ENCODE measurements around the gene DEXI.
"Not testable (repeated sequence)": the region's sequence is repeated elsewhere in the genome, so short reads cannot be mapped to it uniquely, and the experiment has no call there.

Gene DEXI

DNA sequence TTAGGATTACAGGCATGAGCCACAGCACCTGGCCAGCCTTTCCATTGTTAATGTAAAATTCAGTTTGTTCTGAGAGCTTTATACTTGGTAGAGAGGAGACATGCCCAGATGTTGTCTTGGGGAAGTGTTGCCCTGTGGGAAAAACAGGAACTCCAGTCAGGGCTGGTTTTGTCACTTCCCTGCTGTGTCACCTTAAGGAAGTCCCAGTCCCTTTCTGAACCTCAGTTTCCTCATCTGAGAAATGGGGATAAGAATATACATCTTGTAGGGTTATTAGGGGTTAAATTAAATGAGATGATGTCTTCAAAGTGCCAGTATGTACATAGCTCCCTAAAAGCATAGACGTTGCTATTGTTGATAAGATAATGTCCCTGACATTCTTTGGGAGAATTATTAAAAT, 27.3 kb upstream of the DEXI start:
- in situ Hi-C loops (cut with HindIII; ENCODE audit: low sequenced_read_pairs), result no loop called here

DNA sequence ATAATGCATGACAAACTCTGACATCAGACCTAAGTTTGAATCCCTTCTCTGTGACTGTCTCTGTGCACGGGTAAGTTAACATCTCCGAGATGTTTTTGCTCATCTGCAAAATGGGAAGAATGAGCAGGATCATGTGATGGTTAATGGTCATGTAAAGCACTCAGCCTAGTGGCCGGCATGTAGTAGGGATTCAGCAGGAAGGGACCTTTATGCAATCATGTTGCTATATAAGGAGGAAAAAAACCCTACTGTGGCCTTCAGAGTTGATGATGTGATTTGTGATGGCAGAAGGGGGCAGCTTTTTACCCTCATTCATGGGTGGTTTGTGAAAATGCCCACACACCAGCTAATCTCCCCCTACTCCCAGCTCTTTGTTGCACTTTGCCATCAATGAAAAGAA, 26.2 kb upstream of the DEXI start:
- in situ Hi-C loops (cut with HindIII; ENCODE audit: low sequenced_read_pairs), result no loop called here

- in situ Hi-C loops (cut with HindIII; ENCODE audit: low sequenced_read_pairs), result no loop called here
Measured at GRCh38 chr16:10967986-10968385, 25.7 kb upstream of the DEXI start.

- in situ Hi-C loops (cut with HindIII; ENCODE audit: low sequenced_read_pairs), result not testable (repeated sequence)
Measured at GRCh38 chr16:10966559-10966958, 24.3 kb upstream of the DEXI start.

GRCh38 chr16:10966129-10966528, 23.9 kb upstream of the DEXI start:
- in situ Hi-C loops (cut with HindIII; ENCODE audit: low sequenced_read_pairs), result no loop called here

GRCh38 chr16:10965440-10966061, 23.3 kb upstream of the DEXI start:
- in situ Hi-C loops (cut with HindIII; ENCODE audit: low sequenced_read_pairs), result no loop called here

- in situ Hi-C loops (cut with HindIII; ENCODE audit: low sequenced_read_pairs), result no loop called here
Measured at GRCh38 chr16:10964891-10965326, 22.6 kb upstream of the DEXI start.

- in situ Hi-C loops (cut with HindIII; ENCODE audit: low sequenced_read_pairs), result no loop called here
Measured at GRCh38 chr16:10964039-10964890, 22.0 kb upstream of the DEXI start.

DNA sequence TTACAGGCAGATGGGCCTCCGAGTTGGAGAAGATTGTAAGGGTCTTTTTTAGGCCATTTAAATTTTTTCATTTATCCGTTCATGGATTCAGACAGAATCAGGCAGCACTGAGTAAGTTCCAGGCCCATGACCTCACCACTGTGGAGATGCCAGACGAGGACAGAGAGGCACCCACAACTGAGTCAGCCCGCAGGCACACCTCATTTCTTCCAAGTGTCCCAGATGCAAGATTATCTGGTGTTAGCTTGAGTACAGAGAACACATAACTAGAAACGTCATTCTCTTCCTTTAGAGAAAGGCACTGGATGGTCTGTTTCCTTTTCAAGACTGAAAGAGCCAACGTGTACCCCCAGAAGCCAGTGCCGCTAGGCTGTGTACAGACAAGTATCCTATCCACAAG, 19.0 kb upstream of the DEXI start:
- in situ Hi-C loops (cut with HindIII; ENCODE audit: low sequenced_read_pairs), result no loop called here

DNA sequence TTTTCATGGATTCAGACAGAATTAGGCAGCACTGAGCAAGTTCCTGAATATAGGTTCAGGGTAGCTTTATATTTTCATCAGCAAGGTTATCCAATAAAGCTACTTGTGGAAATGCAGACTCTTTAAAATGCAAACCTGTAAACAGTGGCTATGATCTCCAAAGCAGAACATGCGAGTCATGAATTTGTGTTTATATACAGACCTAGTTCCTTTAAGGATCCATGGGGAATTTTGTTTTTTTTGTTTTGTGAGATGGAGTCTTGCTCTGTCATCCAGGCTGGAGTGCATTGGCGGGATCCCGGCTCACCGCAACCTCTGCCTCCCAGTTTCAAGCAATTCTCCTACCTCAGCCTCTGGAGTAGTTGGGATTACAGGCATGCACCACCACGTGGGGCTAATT, 16.9 kb upstream of the DEXI start:
- in situ Hi-C loops (cut with HindIII; ENCODE audit: low sequenced_read_pairs), result no loop called here

- in situ Hi-C loops (cut with HindIII; ENCODE audit: low sequenced_read_pairs), result no loop called here
Measured at GRCh38 chr16:10957771-10958482, 15.7 kb upstream of the DEXI start.

GRCh38 chr16:10954903-10955302, 12.6 kb upstream of the DEXI start:
- in situ Hi-C loops (cut with HindIII; ENCODE audit: low sequenced_read_pairs), result loop anchor here (5.0 kb wide), 1 partner anchor 97 kb away; no protein-coding TSS in a partner anchor

DNA sequence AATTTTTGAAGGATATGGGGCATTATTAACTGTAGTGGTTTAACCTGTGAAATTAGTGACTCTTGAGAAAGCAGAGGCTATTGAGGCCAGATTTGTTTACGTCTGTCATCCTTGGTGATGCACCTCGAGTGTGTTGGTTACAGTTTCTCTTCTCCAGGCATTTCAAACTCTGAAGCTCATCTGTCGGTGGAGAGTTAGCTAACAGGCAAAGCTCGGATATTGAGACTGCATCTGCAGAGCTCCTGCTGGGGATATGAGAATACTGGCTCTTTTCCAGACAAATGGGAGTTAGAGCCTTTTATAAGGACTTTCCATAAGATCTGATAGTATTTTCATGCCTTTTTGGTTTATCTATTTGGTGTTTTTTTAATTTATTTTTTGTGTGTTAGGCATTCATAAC, 8.8 kb upstream of the DEXI start:
- in situ Hi-C loops (cut with HindIII; ENCODE audit: low sequenced_read_pairs), result loop anchor here (5.0 kb wide), 1 partner anchor 101 kb away; no protein-coding TSS in a partner anchor

DNA sequence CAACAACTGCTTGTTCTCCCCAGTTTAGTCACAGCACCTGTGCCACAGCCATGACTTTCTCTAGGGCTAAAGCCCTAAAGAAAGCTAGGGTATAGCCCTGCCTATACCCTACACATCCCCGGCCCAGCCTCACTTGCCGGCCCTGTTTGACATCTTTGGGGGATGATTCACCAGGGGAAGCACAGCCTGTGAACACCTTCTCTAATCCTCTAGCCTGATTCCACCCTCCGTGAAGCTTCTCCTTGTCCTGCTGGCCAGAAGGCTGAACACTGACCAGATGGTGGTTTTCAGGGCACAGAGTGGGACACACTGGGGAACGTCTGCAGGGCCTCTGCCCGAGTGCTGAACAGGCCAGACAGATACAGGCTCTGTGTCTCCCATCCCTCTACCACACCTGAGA, 8.1 kb upstream of the DEXI start:
- in situ Hi-C loops (cut with HindIII; ENCODE audit: low sequenced_read_pairs), result loop anchor here (5.0 kb wide), 1 partner anchor 102 kb away; no protein-coding TSS in a partner anchor

GRCh38 chr16:10949424-10949970, 7.2 kb upstream of the DEXI start:
- in situ Hi-C loops (cut with HindIII; ENCODE audit: low sequenced_read_pairs), result no loop called here

DNA sequence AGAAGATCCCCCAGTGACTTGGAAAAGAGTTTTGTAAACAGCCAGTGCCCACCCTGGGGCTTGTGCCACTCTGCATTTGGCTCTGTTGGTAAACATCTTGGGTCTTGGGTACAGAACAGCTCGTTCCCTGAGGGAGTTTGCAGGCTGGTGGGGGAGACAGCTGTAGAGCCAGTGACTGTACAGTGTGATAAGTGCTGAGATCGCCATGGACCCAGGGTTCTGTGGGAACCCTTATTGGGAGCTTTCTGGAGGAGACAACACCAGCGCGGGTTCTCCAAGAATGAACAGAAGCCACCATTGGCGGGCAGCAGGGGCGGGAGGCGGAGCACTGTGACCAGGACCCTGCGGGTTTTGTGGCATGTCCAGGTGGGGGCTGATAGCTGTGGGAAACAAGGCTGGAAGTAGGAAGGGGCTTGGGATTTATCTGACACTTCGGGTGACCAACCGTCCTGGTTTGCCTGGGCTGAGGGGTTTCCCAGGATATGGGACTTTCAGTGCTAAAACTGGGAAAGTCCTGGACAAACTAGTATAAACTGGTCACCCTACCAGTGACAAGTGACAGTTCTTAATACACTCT, 5.0 kb upstream of the DEXI start:
- in situ Hi-C loops (cut with HindIII; ENCODE audit: low sequenced_read_pairs), result no loop called here

DNA sequence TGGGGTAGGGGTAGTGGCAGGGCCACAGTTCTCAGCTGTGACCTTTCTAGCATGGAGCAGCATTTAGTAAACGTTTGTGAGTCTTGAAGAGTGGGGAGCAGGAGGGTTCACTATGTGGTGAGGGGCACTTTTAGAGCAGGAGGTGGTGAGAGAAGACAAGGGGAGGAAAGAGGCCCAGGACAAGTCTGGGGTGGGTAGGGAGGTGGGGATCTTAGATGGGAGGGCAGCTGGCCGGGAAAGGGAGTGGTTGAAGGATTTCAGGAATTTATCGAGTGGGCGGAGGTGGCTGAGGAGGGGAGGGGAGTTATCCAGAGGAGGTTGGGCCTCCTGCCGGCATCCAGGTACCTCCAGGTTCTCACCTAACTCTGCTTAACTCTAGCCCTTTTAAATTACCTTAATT, 4.0 kb upstream of the DEXI start:
- in situ Hi-C loops (cut with HindIII; ENCODE audit: low sequenced_read_pairs), result no loop called here

DNA sequence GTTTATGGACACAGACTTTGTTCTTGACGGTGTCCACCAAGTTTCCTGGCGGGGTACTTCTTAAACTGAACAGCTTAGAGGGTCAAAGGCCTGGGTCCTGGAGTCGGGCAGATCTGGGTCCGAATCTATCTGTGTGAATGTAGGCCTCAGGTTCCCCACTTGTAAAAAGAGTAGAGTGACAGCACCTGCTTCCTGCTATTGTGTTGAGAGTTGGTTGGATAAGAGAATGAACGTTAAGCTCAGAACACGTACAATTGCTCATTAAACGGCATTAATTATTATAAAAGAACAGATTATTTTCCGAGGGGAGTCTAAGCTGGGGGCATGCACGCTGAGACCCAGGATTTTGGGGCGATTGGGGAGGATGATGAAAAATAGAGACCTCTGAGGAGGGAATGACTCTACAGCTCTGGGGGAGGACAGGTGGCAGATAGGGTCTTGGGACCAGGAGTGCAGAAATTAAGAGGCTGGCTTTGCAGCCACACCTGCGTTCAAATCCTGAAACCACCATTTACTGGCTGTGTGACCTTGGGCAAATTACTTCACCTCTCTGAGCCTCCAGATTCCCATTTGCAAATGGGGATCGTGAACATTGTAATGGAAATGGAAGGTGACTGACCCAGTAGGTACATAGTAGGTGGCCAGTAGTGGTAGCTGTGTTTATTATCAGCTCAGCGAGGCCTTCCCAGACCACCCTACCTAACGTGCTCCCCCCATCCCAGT, 3.0 kb upstream of the DEXI start:
- in situ Hi-C loops (cut with HindIII; ENCODE audit: low sequenced_read_pairs), result no loop called here

GRCh38 chr16:10944249-10945064, 2.2 kb upstream of the DEXI start, which contains the start of gene CLEC16A:
TSS of gene CLEC16A (plus strand) at chr16:10944564. CDS start at chr16:10944718, 154 bp downstream.
- in situ Hi-C loops (cut with HindIII; ENCODE audit: low sequenced_read_pairs), result no loop called here

DNA sequence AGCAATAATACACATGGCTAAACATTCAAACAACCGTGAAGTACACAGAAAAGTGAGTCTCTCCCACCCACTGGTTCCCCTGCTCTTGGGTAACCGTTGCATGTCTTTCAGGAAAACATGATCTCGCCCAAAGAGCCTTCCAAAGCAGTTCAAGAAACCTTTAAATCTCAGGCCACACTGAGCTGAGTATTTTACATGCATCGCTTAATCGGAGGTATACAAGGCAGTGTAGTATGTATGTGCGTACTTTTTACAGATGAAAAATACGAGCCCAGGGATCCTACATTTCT, 741 bp upstream of the DEXI start:
- in situ Hi-C loops (cut with HindIII; ENCODE audit: low sequenced_read_pairs), result no loop called here
